Stimulated activated CD4-positive, alpha-beta T cell treated with anti-CD3 and anti-CD28 coated beads, Interleukin-4, amount 100 ng/mL, for 24 hours (primary cell): ENCODE data around the gene ADAMTS14.
"Not testable (repeated sequence)": the region's sequence is repeated elsewhere in the genome, so short reads cannot be mapped to it uniquely, and the experiment has no call there.

Experiments
- DNase-seq: peaks from one replicate; pipeline ENCODE4 v3.0.0-alpha.2; 2020

The ADAMTS14 gene

DNA sequence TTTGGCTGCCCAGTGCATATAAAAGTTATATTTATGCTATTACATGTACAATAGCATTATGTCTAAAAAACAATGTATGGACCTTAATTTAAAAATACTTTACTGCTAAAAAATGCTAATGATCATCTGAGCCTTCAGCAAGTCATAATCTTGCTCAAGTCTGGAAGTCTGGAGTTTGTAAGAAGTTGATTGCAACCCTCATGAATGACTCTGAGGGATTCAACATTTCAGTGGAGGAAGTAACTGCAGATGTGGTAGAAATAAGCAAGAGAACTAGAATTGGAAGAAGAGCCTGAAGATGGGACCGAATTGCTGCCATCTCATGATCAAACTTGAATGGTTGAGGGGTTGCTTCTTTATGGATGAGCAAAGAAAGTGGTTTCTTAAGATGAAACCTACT, 13.0 kb upstream of the ADAMTS14 start:
- no peak for DNase-seq

DNA sequence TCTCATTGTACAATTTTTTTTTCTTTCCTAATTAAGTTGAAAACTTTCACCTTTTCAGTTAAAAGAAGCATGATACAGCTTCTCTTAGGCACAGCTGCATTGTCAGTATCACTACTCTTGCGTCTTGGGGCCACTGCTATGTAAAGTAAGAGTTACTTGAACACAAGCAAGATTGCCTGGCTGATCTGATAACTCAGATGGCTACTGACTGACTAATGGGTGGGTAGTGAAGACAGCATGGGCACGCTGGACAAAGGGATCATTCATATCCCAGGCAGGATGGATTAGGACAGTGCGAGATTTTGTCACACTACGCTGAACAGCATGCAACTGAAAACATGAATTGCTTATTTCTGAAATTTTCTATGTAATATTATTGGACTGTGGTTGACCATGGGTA, 11.6 kb upstream of the ADAMTS14 start:
- no peak for DNase-seq

DNA sequence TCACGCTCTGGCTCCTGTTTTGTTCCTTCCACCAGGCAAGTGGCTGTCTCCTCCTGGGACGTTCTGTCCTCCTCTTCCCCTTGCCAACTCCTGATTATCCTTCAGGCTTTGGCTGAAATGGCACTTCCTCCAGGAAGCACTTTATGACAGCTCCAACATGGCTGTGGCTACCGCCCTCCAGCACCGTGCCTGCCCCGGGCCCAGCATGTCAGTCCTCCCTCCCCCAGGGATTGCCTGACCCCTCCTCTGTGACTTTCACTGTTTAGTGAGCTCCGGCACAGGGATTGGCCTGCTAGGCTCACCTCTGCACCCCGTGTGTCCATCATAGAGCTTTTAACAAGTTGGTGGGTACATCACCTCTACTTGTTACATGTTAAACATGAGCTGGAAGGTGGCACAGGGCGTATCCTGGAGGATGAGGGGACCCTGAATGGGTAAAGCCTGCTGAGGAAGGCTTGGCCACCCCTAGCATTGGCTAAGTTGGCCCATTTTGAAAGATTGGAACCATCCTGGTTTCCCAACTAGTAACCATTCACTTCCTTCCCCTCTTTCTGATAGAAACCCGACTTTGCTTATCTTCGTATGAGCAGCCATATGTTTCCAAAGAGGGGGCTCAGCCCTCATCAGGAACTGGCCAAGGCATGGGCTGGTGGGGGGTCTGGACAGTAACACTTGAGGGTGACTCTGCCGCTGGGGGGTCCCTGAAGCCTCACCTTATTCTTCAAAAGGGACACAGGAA, 10.5 kb upstream of the ADAMTS14 start:
- no peak for DNase-seq

DNA sequence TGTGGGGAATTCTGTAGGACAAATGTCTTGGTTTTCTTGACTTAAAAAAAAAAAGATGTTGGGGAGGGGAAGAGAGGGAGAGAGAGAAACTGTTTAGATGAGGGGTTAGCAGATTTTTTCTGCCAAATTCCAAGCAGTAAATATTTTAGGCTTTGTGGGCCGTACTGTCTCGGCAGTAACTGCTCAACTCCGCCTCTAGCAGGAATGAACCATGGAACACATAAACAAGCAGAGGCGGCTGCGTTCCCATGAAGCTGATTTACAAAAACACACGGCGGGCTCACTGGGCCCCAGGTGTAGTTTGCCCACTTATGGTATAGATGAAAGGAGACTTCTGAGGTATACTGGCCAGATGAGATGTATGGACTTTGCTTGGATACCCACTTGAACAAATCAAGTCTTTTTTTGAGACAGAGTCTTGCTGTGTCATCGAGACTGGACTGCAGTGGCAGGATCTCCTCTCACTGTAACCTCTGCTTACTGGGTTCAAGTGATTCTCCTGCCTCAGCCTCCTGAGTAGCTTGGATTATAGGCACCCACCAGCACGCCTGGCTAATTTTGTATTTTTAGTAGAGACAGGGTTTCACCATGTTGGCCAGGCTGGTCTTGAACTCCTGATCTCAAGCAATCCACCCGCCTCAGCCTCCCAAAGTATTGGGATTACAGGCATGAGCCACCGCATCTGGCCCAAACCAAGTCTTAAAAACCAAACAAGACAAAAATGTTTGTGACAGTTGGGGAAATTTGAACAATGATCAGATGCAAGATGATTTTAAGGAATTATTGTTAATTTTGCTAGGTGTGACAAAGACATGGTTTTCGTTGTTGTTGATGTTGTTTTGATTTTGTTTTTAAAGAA, 9.7 kb upstream of the ADAMTS14 start:
- DNase-seq: no peak

DNA sequence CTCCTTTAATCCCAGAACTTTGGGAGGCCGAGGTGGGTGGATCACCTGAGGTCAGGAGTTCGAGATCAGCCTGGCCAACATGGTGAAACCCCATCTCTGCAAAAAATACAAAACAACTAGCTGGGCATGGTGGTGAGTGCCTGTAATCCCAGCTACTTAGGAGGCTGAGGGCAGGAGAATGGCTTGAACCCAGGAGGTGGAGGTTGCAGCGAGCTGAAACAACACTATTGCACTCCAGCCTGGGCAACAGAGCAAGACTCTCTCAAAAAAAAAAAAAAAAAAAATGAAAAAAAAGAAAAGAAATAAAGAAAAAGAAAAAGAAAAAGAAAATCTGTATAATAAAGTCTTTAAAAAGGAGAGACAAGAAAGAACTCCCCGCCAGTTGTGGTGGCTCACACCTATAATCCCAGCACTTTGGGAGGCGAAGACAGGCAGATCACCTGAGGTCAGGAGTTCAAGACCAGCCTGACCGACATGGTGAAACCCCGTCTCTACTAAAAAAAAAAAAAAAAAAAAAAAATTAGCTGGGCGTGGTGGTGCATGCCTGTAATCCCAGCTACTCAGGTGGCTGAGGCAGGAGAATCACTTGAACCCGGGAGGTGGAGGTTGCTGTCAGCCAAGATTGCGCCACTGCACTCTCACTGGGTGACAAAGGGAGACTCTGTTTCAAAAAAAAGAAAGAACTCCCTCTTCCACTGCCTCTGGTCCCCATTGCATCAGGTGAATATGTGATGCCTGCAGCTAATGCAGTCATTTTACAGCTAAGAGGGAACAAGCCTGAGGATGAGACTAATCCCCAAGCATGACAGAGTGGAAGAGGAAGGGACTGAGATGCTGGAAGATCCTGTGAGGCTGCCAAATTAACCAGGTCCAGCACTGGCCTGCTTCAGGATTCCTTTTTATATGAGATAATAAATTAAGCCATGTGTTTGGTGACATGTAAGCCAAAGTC, 8.6 kb upstream of the ADAMTS14 start:
- DNase-seq: not testable (repeated sequence)

DNA sequence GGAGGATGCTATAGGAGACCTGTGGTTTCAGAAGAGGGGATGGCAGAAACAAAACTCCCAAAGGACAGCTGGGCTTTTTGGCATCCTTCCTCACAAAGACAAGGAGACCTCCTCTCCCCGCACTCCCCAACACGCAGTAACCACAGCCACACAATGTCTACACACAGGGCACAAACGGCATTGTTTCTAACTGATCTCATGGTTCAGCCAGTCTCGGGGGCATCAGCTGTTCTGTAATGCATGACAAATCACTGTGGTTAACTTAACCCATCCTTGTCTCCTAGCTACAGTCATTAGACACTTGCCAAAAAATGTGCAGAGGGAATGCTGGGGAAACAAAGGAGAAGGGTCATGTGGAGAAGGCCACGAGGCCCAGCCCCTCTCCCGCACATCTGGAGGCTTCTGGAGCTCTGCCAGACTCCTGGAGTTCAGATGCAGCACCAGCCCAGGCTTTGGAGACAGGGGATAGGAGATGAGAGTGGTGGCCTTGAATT, 7.6 kb upstream of the ADAMTS14 start:
- DNase-seq: no peak

DNA sequence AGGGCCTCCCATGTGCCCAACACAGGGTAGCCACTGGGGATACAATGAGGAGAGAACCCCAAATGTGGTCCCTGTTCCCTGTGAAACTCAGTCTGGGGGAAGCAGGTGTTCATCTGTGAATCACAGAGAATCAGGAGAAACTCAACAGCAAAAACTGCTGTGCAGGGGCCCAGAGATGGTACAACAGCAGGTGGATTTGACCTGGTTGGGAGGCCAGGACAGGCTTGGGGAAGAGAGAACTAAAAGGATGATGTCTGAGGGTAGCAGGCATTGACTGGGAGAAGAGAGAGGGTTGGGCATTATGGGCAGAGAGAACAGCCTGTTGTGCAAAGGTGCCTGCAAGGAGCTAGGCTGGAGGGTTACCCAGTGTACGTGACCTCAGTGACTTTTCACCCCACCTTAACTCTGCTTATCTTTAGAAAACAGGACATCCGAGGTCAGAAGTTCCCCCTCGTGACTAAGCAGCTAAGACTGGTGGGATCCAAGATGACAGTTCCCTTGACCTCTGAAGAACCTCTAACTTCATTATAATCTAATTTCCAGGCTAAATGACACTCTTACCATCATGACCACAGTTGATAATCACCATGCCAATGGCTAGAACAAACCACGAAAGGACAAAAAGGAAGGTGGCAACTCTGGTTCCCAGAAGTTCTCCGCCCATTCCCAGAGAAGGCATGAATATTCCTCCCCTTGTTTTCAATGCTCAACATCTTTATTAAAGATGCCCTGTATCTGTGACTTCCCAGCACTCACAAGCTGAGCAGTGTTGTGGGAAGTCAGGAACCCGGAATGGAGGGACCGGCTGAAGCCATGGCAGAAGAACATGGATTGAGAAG, 5.1 kb upstream of the ADAMTS14 start:
- DNase-seq: no peak

DNA sequence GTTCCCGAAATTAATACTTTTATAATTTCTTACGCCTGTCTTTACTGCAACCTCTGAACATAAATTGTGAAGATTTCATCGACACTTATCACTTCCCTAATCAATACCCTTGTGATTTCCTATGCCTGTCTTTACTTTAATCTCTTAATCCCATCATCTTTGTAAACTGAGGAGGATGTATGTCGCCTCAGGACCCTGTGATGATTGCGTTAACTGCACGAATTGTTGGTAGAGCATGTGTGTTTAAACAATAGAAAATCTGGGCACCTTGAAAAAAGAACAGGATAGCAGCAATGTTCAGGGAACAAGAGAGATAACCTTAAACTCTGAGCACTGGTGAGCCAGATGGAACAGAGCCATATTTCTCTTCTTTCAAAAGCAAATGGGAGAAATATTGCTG, 4.5 kb upstream of the ADAMTS14 start:
- not testable (repeated sequence) for DNase-seq

DNA sequence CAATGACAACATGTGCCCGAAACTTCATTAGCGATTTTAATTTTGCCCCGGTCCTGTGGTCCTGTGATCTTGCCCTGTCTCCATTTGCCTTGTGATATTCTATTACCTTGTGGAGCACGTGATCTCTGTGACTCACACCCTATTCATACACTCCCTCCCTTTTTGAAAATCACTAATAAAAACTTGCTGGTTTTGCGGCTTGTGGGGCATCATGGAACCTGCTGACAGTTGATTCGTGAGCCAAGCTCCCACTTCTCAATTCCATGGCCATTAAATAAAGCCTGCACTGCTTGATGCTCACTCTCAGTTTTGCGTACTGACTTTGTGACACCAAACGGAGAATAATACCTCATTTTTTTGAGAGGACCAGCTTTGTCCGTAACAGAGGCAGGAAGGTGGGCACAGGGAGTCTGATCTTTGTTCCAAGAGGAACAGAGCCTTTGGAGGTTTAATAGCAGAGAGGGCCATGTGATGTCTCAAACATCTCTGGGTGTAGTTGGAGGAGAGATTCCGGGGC, 3.8 kb upstream of the ADAMTS14 start:
- DNase-seq: no peak

DNA sequence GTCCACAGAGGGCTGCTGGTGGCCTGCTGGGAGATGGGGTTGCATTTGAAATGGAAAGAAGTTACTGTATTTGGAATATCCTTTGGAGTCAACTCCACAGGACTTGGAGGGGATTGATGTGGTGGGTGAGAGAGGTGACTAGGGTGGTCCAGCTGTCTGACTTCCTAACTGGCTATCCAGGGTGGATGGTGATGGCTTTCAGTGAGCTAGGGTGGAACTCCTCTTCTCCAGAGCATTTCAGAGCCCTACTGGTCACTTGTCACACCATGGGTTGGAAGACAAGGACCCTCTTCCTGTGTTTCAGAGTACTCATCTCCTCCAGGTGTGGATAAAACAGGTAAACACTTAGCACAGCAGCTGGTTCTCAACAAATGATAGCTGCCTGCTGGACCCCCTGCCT, 3.3 kb upstream of the ADAMTS14 start:
- no peak for DNase-seq

DNA sequence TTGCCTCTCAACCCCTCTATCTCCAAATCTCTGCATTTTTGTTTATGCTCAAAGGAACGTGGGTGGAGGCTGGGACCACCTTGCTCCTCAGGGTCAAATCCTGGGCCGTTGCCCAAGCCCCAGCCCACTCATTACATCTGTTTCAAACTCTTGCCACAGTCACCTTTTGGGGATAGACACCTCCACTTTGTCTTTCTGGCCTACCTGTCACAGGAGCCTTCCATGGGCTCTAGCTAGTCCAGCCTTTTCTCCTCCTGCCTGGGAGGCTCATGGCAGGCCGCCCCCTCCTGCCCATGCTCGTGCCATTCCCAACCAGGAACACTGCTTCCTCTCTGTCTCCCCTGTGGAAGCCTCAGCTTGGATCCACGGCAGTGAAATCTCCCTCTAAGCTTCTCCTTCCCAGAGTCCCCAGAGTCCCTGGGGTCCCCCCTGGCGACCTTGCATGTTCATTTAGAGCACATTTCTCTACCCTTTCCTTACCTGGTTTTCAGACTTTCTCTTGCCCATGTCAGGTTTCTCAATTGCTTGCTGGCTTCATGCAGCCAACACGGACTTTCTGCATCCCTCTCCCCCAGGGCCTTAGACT, 2.5 kb upstream of the ADAMTS14 start:
- no peak for DNase-seq

DNA sequence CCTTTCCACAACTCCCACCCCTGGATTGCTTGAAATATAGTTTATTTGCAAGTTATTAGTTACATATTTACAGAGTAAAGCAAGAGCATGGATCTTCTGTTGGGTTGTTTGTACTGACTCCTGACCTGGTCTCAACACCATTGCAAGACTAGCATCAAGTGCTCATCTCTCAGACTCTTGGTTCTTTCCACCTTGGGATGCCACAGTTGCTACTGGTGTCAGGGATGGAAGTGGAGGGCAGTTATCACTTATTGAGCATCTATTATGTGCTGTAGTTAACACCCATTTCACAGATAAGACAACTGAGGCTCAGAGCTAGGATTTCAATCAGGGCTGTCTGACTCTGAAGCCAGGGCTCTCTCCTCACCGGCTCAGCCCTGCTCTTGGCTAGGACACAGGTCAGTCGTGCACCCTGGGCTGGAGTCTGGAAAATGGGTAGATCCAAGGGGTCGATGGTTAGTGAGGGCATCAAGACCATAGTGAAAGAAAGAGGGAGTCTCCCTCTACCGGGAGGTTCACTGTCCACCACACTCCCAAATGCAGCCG, 614 bp upstream of the ADAMTS14 start:
- no peak for DNase-seq

DNA sequence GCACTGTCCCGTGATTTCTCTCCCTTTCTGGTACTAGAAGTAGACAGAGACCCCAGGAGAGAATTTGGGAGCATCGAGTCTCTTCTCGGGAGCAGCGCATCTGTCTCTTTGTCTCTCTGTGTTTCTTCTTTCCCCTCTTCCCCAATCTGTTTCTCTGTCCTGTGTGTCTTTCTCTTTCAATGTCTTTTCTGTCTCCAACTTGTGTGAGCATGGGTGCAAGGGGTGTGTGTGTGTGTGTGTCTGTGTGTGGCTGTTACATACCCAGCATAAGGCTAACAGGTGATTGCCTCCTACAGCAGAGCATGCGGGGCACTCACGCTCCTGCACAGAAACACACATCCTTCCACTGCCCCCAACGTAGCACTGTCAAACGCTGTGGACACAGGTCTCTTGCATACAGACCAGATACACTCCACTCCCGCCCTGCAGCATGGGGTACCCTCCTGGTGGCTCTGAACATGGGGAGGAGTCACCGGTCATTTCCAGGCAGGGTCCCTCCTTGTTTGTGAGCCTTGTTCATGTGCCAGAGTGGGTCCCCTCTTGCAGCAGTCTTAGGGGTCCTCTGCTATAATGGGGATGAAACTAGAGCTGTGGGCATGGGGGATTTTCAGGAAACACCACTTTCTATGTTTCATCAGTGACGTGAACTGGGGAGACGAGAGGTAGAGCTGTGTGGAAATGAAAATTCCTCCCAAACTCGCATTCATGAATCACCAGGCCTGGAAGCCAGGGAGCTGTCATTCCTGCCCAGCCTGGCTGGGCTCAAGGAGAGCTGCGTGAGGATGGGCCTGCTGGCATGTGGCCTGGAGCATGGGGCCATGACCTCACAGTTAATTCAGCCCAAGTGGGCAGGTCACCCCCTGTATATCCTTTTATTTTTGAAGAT, 980 bp downstream of the ADAMTS14 start:
- no peak for DNase-seq

DNA sequence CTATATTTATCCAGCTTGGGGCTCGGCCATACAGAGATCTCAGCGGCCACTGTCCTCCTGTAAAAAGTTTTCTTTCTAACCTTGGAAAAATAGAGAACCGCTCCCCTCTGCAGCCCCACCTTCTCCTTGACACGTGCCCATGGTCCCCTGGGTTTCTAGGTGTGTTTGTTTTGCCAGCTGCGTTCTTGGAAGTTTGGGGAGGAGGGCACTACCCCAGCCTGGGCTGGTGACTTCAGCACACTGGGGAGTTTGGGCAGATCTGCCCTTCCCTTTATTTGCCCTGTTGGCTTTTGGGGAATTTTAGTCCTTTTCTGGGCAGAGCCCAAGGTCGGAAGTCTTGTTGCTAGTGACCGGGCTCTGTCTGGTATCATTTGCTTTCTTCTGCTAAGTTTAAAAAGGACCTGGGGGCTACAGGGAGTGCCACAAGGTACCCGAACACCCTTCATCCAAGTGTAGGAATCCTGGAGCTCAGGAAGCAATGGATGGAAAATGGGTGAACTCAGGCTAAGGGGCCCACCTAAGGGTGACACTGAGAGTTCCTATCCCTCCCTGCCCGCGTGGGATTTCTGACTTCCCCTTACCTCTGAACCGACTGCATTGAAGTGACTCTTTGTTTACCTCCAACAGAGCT, 1.7 kb downstream of the ADAMTS14 start:
- no peak for DNase-seq

DNA sequence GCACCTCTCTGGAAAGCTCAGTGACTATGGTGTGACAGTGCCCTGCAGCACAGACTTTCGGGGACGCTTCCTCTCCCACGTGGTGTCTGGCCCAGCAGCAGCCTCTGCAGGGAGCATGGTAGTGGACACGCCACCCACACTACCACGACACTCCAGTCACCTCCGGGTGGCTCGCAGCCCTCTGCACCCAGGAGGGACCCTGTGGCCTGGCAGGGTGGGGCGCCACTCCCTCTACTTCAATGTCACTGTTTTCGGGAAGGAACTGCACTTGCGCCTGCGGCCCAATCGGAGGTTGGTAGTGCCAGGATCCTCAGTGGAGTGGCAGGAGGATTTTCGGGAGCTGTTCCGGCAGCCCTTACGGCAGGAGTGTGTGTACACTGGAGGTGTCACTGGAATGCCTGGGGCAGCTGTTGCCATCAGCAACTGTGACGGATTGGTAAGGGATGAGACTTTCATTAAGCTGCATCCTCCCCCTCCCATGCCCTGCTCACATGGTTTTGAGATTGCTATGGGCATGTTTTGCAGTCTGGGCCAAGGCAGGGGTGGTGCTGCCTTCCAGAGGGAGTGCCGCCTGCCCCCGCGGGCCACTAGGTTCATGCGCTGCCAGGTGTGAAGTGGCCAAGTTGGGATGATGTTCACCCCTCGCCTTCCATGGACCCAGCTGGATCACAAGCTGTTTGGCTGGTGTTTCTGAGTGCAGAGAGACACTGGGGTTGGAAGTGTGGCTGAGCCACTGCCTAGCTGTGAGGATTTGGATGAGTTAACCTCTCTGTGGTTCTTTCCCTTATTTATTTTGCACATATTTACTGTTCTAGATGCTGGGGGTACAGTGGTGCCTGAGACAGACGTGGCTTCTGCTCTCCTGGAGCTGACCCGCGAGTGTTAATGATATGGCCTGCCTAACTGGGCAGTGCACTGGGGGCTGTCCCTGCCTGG, 2.5 kb downstream of the ADAMTS14 start:
- no peak for DNase-seq

DNA sequence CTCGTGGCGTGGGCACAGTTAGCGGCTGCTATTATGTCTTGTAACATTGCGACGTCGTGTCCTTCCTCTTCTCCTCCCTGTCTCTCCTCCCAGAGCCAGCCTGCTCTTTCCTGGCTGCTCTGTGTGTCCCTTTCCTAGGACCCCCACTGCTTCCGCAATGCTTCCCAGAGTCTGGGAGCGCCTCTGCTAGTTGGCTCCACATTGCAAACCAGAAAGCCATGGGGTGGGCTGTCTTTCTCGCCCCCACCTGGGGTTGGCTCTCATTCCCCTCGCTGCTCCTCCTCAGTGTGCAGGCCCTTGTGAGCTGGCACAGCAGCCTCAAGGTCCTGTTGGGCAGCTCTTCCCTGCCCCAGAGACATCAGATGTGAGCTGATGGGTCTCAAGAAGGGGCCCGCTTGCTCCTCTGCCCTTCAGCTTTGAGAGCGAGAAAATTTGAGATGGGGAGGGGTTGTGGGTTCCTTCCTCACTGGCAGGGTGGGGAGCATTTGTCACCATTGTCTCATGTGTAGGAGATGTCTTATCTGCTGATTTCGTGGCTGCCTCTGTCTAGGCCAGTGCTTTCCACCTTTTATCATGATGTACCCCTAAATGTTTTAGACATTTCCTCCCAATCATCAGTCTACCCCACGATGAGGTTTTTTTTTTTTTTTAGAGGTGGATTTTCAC, 3.3 kb downstream of the ADAMTS14 start:
- DNase-seq: no peak

DNA sequence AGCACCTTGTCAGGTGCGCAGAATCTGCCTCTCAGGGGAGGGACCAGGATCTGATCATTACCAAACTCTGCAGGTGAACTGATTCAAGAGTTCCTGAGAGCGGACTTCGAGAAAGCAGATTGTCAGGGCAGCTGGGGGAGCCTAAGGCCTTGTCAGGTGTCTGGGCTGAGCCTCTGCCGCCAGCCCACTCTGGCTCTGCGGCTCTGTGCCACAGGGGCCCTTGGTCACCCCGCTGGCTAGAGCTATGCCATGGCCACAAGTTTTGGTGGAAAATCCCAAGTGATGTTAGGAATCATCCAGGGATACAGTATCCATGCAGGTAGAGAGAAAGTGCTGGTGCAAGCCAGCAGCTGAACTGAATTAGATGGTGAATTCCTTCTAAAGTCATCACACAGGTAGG, 4.2 kb downstream of the ADAMTS14 start:
- DNase-seq: no peak

DNA sequence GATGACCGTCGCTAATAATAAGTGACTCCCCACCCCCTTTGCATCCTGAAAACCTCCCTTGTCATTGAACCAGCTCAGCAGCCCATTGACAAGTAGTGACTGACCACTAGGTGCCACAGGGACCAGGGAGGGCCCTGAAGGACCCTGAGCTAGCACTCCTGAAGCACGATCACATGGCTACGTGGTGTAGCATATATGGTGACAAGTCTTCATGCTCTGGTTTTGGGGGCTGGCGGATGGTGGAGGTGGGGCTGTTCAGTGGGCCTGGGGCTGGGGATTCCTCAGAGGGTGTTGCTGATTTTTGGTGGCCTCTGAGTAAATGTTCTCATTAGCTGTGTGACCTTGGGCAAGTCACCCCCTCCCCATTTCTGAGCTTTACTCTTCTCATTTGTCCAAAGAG, 4.7 kb downstream of the ADAMTS14 start:
- no peak for DNase-seq
